ENCODE data around the gene IFT88.
A peak's percentile ranks its signal among the peaks of the same experiment; 100 is the strongest.

The IFT88 gene

GRCh38 chr13:20719783-20720182 is 152.8 kb downstream of the IFT88 start:
- no peak for DNase-seq

DNA sequence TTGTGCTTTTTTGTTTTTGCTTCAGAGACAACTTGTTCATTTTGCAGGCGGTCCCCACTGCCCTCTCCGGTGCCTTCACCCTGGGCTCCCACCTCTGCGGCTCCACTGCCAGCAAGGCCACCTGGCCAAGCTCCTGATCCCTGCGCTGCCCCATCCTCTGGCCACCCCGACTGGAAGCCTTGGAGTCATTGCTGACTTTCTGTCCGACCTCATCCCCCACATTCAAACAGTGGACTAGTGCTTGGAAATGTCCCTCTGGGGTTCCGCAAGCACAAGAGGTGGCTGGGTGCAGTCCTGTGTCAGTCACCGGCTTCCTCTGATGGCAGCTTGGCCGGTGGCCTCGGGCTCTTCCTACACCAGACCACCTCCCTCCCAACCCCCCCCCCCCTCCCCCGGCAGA is 153.5 kb downstream of the IFT88 start:
- DNase-seq = no peak

DNA sequence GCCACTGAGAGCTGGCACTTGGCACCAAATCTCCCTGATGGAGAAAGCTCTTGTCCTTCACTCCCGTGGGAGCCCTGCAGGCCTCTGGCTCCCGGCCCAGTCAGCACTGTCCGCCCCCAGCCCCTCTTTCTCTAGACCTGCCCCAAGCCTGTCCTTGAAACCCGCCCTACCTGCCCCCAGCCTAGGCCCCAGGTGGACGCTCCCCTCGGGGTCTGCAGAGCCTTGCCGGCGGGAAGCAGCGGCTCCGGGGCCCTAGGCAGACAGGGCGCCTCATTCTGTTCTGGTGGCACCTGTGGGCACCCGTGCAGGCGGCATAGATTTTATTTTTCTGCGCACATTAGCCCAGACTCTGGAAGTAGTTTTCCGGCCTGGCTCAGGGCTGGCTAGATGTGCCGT is 154.1 kb downstream of the IFT88 start:
- no peak for DNase-seq

- no peak for DNase-seq
Observed at GRCh38 chr13:20721454-20722357, 154.7 kb downstream of the IFT88 start.

- DNase-seq = no peak
Observed at GRCh38 chr13:20727856-20728255, 160.9 kb downstream of the IFT88 start.

DNA sequence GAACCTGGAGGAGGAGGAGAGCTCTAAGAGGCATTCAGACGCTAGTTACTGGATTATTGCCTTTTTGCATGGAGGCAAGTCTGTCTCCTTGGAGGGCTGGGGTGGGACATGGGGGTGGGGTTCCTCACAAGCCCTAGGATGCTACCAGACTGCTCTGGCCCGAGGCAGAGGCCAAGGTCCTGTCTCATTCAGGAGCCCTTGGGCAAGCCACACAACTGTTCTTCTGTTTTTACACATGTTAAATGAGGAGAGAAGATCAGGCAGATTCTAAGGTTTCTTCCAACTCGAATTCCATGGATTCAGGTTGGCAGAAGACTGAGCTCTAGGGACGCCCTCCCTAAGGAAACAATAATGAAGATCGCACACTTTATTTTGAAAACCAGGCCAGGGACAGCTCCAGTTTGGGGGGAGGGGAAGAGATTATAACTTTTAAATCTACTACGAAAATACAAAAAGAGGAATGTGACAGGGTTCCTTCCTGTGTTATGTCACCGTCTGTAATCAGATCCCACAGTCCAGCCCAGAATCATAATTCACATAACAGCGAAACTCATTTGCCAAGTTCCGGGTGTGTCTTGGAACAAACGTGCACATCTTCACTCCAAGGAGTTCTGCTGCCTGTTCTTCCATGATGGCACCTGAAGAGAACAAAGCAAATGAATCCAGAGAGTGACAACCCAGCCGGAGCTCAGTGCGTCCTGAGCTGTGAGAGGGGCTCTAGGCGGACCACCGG is 161.8 kb downstream of the IFT88 start:
- no peak for DNase-seq

- DNase-seq = no peak
Observed at GRCh38 chr13:20729633-20730585, 163.0 kb downstream of the IFT88 start.

DNA sequence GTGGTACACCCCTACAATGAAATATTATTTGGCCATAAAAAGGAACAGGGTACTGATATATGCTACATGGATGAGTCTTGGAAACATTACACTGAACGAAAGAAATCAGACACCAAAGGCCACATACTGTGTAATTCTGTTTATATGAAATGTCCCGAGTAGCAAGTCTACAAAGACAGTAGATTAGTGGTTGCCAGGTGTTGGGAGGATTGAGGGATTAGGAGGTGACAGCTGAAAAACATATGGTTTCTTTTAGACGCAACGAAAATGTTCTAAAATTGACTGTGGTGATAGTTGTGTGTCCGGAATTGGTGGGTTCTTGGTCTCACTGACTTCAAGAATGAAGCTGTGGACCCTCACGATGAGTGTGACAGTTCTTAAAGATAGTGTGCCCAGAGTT is 171.7 kb downstream of the IFT88 start:
- DNase-seq = peak; percentile 94

DNA sequence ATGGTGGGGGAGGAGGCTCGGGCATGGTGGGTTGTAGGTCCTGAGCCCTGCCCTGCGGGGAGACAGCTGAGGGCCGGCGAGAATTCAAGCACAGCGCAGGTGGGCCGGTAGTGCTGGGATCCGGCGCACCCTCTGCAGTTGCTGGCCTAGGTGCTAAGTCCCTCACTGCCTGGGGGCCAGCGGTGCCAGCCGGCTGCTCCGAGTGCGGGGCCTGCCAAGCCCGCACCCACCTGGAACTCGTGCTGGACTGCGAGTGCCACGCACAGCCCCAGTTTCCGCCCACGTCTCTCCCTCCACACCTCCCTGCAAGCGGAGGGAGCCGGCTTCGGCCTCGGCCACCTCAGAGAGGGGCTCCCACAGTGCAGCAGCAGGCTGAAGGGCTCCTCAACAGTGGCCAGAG is 173.1 kb downstream of the IFT88 start:
- no peak for DNase-seq
